Measurements from ENCODE around the gene GDF7. TPM values are rescaled to one million over a fixed set of nuclear protein-coding genes. Genes with fewer than 3 reads are reported as not detected.

GDF7 gene
- total RNA-seq, 3 donors from 2014 or later: under 0.01 to 0.15 (median under 0.01) TPM

DNA sequence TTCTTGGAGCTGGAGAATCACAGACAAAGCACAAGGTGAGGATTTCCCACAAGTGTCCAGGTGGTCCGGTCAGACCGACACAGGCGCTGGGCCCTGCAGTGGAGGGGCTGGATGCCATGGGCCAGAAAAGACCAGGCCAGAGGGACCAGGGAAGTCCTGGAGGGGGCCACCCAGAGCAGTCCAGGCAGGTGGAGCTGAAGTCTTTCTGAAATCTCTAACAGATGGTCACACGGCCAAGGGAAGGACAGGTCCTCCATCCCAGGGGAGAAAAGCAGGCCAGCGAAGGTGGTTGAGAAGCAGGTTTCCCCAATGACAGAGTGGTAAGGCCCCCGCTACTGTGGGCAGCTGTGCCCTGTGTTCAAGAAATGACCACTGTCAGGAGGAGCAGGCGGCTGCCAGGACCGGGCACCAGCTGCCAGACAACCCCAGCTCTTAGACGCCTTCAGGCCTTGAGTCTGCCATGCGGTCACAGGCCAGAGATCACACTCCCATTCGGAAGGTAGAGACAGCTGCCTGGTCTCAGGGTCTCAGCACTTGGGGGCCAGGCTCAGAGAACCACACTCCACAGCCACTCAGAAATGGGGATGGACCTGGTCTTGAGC, 42.0 kb upstream of the GDF7 start:
- DNase-seq (ENCODE audit: low spot score in 2 of 2): peak in 1 of 2 donors; percentile 45
- TF ChIP-seq, protein P1, sequence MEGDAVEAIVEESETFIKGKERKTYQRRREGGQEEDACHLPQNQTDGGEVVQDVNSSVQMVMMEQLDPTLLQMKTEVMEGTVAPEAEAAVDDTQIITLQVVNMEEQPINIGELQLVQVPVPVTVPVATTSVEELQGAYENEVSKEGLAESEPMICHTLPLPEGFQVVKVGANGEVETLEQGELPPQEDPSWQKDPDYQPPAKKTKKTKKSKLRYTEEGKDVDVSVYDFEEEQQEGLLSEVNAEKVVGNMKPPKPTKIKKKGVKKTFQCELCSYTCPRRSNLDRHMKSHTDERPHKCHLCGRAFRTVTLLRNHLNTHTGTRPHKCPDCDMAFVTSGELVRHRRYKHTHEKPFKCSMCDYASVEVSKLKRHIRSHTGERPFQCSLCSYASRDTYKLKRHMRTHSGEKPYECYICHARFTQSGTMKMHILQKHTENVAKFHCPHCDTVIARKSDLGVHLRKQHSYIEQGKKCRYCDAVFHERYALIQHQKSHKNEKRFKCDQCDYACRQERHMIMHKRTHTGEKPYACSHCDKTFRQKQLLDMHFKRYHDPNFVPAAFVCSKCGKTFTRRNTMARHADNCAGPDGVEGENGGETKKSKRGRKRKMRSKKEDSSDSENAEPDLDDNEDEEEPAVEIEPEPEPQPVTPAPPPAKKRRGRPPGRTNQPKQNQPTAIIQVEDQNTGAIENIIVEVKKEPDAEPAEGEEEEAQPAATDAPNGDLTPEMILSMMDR (IDR thresholded peaks at IDR 0.05): no peak
- no peak for TF ChIP-seq POLR2AphosphoS5 (IDR thresholded peaks at IDR 0.05)
- intact Hi-C loops (cut with DNase I; ENCODE audit: low total_unique reads): no loop called here
- H3K27me3 ChIP-seq: no peaks in the 10 kb centered on the region
- H3K36me3 ChIP-seq: peaks cover 3% of the 10 kb centered on the region
- peak overlapping the region in 1 of 2 donors; percentile 74 for H3K27ac ChIP-seq
- peaks cover 0 to 8% of the 10 kb centered on the region in 2 donors for H3K4me1 ChIP-seq
- no peak overlapping the region for H3K4me3 ChIP-seq
- H3K9me3 ChIP-seq: no peaks in the 10 kb centered on the region

DNA sequence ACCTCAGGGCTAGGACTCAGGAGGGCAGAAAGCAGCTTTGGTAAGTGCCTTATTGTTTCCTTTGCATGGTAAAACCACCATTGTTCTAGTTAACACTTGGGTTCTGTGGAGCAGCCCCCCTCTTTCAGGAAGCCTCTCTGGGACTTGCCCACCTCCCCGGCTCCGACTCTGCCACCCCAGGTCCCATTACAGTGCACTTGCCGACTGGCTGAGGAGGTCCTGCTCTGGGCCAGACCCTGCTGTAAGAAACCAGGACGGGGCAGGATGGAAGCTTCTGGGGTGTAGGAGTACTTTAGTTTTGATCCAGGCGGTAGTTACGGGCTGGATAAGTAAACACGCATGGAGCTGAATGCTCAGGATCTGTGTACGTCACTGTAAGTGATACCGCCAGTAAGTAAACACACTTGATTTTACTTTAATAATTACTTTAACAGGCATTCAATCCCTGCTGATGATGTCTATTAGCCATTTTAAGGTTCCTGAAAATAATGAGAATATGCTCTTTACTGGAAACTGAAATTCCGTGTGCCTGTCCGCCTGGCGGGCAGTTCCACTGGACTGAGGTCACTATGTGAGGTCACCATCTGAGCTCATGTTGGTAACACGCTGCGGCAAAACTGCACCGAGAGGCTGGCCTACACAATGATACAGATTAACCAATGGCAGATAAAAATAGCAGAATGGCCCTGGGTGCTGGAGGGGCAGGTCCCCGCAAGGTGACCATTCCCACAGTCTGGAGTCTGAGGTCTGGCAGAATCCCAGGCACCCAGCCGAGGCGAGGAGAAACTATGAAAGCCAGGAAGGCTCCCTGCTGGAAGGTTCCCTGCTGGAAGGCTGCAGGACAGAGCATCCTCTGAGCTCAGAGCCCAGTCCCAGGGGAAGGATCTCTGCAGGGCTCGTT, 41.2 kb upstream of the GDF7 start:
- Histone ChIP-seq H3K27me3 (no peaks in the 10 kb centered on the region), H3K27ac (peak overlapping the region in 1 of 2 donors; percentile 74), H3K9me3 (no peaks in the 10 kb centered on the region), H3K4me1 (peaks cover 0 to 4% of the 10 kb centered on the region in 2 donors), H3K4me3 (no peak overlapping the region), H3K36me3 (peaks cover 3% of the 10 kb centered on the region)
- peak in 1 of 2 donors; percentile 48 for DNase-seq (ENCODE audit: low spot score in 2 of 2)
- TF ChIP-seq POLR2A (IDR thresholded peaks at IDR 0.05): no peak
- TF ChIP-seq, protein P1 (IDR thresholded peaks at IDR 0.05): peak in 1 of 3 donors; percentile 23
- no peak for TF ChIP-seq POLR2AphosphoS5 (IDR thresholded peaks at IDR 0.05)
- intact Hi-C loops (cut with DNase I; ENCODE audit: low total_unique reads): no loop called here

DNA sequence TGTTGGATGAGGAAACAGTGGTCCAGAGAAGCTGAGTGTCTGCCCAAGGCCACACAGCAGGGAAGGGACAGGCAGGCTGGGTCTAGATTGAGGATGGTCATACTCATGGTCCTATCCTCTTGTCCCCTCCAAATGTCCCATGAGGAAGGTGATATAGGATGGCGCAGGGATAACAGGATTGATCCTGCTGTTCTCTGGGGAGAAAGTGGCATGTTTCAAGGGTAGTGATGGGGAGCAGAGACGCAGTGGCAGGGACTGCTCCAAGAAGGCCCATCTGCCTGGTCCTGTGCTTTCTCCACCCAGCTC, 40.6 kb upstream of the GDF7 start:
- TF ChIP-seq, protein P1 (IDR thresholded peaks at IDR 0.05): no peak
- no peak for TF ChIP-seq POLR2AphosphoS5 (IDR thresholded peaks at IDR 0.05)
- no peak for TF ChIP-seq POLR2A (IDR thresholded peaks at IDR 0.05)
- Histone ChIP-seq H3K9me3 (no peaks in the 10 kb centered on the region), H3K27me3 (no peaks in the 10 kb centered on the region), H3K36me3 (peaks cover 3% of the 10 kb centered on the region), H3K4me1 (no peaks in the 10 kb centered on the region), H3K4me3 (no peak overlapping the region), H3K27ac (peak overlapping the region in 1 of 2 donors; percentile 32)
- no peak for DNase-seq (ENCODE audit: low spot score in 2 of 2)
- intact Hi-C loops (cut with DNase I; ENCODE audit: low total_unique reads): no loop called here

DNA sequence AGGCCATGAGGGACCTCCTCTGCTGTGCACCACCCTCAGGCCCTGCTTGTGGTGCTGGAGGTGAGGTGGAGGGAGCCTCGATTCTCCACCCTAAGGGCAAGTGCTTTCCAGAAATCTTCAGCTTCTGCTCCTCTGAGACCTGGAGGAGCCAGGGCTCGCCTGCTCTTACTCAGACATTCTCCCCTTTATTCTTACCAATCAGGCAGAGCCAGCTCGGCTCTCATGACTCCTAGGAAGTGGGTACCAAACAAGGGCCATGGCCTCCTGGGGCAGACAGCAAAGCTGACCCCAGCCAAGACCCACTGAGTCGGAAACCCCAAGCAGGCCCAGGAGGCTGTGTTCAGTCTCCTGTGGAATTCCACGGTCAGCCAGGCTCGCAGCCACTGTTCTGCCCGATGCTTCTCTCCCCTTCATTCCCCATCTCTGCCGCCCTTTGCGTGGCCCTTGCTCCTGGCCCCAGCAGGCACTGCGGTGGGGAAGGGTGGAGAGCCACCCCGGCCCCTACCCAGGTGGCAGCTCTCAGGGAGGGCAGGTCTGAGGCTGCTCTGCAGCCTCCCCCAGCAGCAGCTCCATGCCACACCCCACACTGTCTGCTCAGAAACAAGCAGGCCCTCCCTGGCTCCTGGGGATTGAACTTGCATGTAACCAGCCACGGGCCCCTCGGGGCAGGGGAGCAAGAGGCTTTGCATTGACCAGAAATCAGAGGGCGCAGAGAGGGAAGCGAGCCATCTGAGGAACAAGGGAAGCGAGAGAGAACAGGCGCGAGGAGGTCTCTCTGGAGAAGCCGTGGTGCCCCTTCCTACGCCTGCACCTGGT, 40.0 kb upstream of the GDF7 start:
- Histone ChIP-seq H3K9me3 (no peaks in the 10 kb centered on the region), H3K36me3 (peaks cover 3% of the 10 kb centered on the region), H3K27me3 (no peaks in the 10 kb centered on the region), H3K27ac (peak overlapping the region in 1 of 2 donors; percentile 32), H3K4me3 (no peak overlapping the region), H3K4me1 (no peaks in the 10 kb centered on the region)
- intact Hi-C loops (cut with DNase I; ENCODE audit: low total_unique reads): no loop called here
- no peak for DNase-seq (ENCODE audit: low spot score in 2 of 2)
- TF ChIP-seq POLR2AphosphoS5 (IDR thresholded peaks at IDR 0.05) (no peak), POLR2A (IDR thresholded peaks at IDR 0.05) (no peak)
- TF ChIP-seq, protein P1 (IDR thresholded peaks at IDR 0.05): no peak
